ENCODE data around the gene RIT1. TPM values are rescaled to one million over a fixed set of nuclear protein-coding genes. Genes with fewer than 3 reads are reported as not detected.

Gene RIT1
- total and polyA plus RNA-seq, 2 of the 8 experiments (the other 6 are each of a cell fraction or from before 2014, with no cell fraction given) = 25.3 to 26.8 TPM

DNA sequence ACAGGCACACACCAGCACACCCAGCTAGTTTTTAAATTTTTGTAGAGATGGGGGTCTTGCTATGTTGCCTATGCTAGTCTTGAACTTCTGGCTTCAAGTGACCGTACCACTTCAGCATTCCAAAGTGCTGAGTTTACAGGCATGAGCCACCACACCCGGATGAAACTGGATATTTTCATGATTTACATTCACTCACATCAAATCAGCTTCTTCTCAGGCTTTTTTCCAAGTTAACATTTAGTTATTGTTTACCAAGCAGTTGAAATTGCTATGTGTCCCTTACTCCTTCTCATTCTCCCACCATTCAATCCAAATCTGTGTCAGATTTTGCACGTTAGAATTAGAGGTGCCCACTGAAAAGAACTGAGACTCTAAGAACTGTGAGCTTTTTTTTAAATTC, 18.4 kb downstream of the RIT1 start:
- Histone ChIP-seq H2BK5ac (ENCODE audit: low read depth, low read length) (no peak overlapping the region), H2BK20ac (ENCODE audit: low read length) (no peak overlapping the region), H3K9ac (replicated peaks in 1 of 4; ENCODE audit: extremely low read depth in 1 of 4, low read depth in 3 of 4, low read length in 3 of 4) (no peak overlapping the region), H3K23me2 (ENCODE audit: low read depth, low read length) (no peaks in the 10 kb centered on the region), H3K4me1 (replicated peaks in 1 of 4; ENCODE audit: control insufficient read depth in 3 of 4, insufficient read depth in 4 of 4, low read length in 3 of 4) (no peaks in the 10 kb centered on the region), H2AK5ac (ENCODE audit: low read depth, low read length) (0 out of 2 replicates have a peak overlapping the region, but pooled peaks have one; percentile 20), H3K56ac (replicated peaks; ENCODE audit: insufficient read length, low read depth, low read length) (no peak overlapping the region), H4K91ac (replicated peaks; ENCODE audit: insufficient read length, low read length) (no peak overlapping the region), H3K27ac (ENCODE audit: low read depth, low read length) (no peak overlapping the region), H3K4me3 (ENCODE audit: extremely low read depth in 1 of 4, insufficient read depth in 2 of 4, low read depth in 3 of 4, low read length in 4 of 4) (no peak overlapping the region), H3K4me2 (ENCODE audit: insufficient read depth in 1 of 2, low read depth in 2 of 2, low read length in 2 of 2) (no peak overlapping the region), H2BK120ac (replicated peaks; ENCODE audit: low read depth, low read length) (no peak overlapping the region), H3K14ac (ENCODE audit: insufficient read length) (no peak overlapping the region), H3K79me2 (ENCODE audit: control insufficient read depth in 1 of 2, insufficient read depth in 2 of 2, low read length in 2 of 2) (no peaks in the 10 kb centered on the region), H2AFZ (ENCODE audit: low read length) (no peak overlapping the region), H3K27me3 (replicated peaks in 1 of 4; ENCODE audit: control insufficient read depth in 3 of 4, extremely low read depth in 1 of 4, insufficient read depth in 3 of 4, low read length in 3 of 4) (no peaks in the 10 kb centered on the region), H4K5ac (ENCODE audit: insufficient read length, low read depth, low read length) (no peak overlapping the region), H3K4ac (replicated peaks; ENCODE audit: insufficient read length, low read depth, low read length) (no peak overlapping the region), H2BK15ac (ENCODE audit: low read length) (no peak overlapping the region), H3K23ac (ENCODE audit: insufficient read length) (no peak overlapping the region), H3K9me3 (ENCODE audit: insufficient read depth in 2 of 2, low read depth in 1 of 2, low read length in 1 of 2) (no peaks in the 10 kb centered on the region), H3K36me3 (ENCODE audit: control insufficient read depth in 2 of 4, insufficient read depth in 4 of 4, low read length in 3 of 4) (peaks cover 0 to 5% (median 2%) of the 10 kb centered on the region in 4 experiments; a peak in 4 of 8 replicates), H3K79me1 (ENCODE audit: low read depth, low read length) (no peaks in the 10 kb centered on the region), H4K8ac (ENCODE audit: extremely low read depth, insufficient read depth, low read length) (no peak overlapping the region), H4K20me1 (replicated peaks in 1 of 2; ENCODE audit: control insufficient read depth in 1 of 2, insufficient read depth in 2 of 2, low read length in 2 of 2) (no peaks in the 10 kb centered on the region), H2BK12ac (ENCODE audit: low read depth, low read length) (no peak overlapping the region), H3K18ac (ENCODE audit: extremely low read depth, low read length) (no peak overlapping the region)
- WGBS, 2 experiments (ENCODE audit: extremely low coverage in 1 of 2, insufficient coverage in 1 of 2, insufficient read length in 1 of 2, insufficient replicate concordance in 2 of 2, low coverage in 1 of 2, low lambda C conversion rate in 2 of 2, missing lambda C conversion rate in 1 of 2) = 84% methylated on average over 3 of the region's 3 CpGs; no CpG with 5 or more reads in 1 of the 2 experiments
- FAIRE-seq (no peak), DNase-seq (ENCODE audit: low read depth in 1 of 2, low spot score in 2 of 2) (no peak)
- POLR2A ChIA-PET (ENCODE audit: partially characterized antibody) = interaction anchor here (1.0 to 3.0 kb wide), 5 partner anchors 10 to 36 kb away, joined by 3 to 10 read pairs (median 4); partner anchors contain the start of genes GON4L and RIT1
- CTCF ChIA-PET (ENCODE audit: partially characterized antibody) = interaction anchor here (0.5 kb wide), 1 partner anchor 333 kb away, joined by 3 read pairs; no protein-coding TSS in a partner anchor
- no peak for TF ChIP-seq RFX5 (IDR thresholded peaks at IDR 0.05; ENCODE audit: borderline replicate concordance, low read depth, low read length)
- TF ChIP-seq GTF2F1 (IDR thresholded peaks at IDR 0.05; ENCODE audit: borderline replicate concordance, low read depth, low read length) = no peak
- TF ChIP-seq KDM5A (IDR thresholded peaks at IDR 0.05; ENCODE audit: low read length) = no peak
- TF ChIP-seq EZH2 (IDR thresholded peaks at IDR 0.05; ENCODE audit: low read depth, low read length, severe bottlenecking) = no peak
- TF ChIP-seq RAD21 (IDR thresholded peaks at IDR 0.05 in 1 of 2, conservative IDR thresholded peaks at IDR 0.05 in 1 of 2; ENCODE audit: low read depth in 2 of 2, low read length in 2 of 2) = no peak
- TF ChIP-seq SIX5 (IDR thresholded peaks at IDR 0.05; ENCODE audit: low read depth, low read length) = no peak
- TF ChIP-seq POU5F1 (IDR thresholded peaks at IDR 0.05; ENCODE audit: low read depth, low read length) = no peak
- no peak for TF ChIP-seq SP2 (IDR thresholded peaks at IDR 0.05; ENCODE audit: low read length)
- TF ChIP-seq TAF7 (optimal IDR thresholded peaks at IDR 0.05; ENCODE audit: borderline replicate concordance, low read depth, low read length) = no peak
- no peak for TF ChIP-seq SRF (IDR thresholded peaks at IDR 0.05; ENCODE audit: low read depth, low read length)
- no peak for TF ChIP-seq SAP30 (IDR thresholded peaks at IDR 0.05; ENCODE audit: insufficient read depth, insufficient replicate concordance, low read length)
- no peak for TF ChIP-seq CHD2 (IDR thresholded peaks at IDR 0.05; ENCODE audit: low read length)
- no peak for TF ChIP-seq RXRA (IDR thresholded peaks at IDR 0.05; ENCODE audit: insufficient read depth, low read depth, low read length)
- no peak for TF ChIP-seq POLR2AphosphoS5 (IDR thresholded peaks at IDR 0.05; ENCODE audit: low read depth, low read length)
